HG03442 (cell line): ENCODE measurements around the gene KRCC1.
A peak's percentile ranks its signal among the peaks of the same experiment; 100 is the strongest.

ENCODE experiments used
- ATAC-seq: cut with Tn5 transposase; IDR thresholded peaks from one replicate; pipeline ENCODE4 v1.9.1; 2021; ENCODE audit warnings: mild to moderate bottlenecking, moderate library complexity; ENCODE audit not compliant: unreplicated experiment

Gene KRCC1

DNA sequence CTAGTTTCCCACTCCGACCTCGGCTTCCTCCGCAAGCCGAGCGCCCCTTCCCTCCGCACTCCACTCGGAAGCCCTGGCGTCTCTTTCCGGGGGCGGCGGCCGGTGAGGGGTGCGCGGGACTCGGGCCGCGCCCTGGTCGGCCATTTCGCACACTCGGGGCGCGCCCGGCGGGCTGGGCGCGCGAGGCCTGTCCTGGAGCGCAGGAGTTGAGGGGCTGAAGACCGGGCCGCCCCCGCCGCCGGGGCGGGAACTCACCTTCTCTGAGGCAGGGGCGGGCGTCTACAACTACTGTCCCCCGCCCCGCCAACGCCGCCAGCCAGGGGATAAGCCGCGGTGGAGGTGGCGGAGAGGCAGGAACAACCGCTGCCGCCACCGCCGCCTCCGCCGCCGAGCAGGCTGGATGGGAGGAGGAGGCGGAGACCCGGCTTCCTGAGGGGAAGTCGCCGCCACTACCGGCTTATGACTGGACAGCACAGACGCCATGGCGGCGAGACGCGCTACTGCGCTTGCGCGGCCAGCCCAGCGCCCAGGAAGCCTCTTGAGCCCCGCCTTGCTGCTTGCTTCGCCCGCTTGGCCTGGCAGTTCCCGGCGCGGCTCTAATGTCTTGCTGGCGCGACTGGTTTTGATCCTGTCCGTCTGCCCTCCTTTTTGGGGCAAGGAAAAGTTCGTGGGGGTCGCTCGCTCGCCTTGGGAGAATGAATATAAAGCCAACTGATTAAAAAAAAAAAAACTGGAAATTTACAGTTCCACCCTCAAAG lies at the start of gene KRCC1:
Gene KRCC1, minus strand, starts transcription at position 413 of the 758 bp plus-strand sequence. CDS start 27,220 bp downstream, outside the sequence.
- ATAC-seq: peak; percentile 92

DNA sequence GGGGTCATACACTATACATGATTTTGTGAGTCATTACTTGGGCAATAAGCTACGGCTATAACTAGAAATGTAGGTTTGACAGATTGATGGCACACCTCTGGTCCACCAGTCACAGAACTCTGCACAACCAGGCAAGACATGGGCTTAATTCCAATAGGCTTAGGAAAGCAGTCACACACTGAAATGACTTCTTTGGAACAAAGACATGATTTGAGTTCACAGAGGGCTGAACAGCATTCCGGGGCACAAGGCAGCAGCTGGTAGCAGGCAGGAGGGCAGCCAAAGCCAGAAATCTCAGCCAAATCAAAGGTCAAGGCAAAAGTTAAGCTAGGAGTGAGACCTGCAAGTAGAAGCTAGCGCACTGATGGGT lies 44.9 kb upstream of the KRCC1 start:
- ATAC-seq: no peak

- ATAC-seq: no peak
These were observed 44.4 kb upstream of the KRCC1 start for GRCh38 chr2:88099798-88100488.

GRCh38 chr2:88098558-88098900 lies 42.9 kb upstream of the KRCC1 start:
- ATAC-seq: no peak

- no peak for ATAC-seq
These were observed 42.4 kb upstream of the KRCC1 start for GRCh38 chr2:88097891-88098557.

DNA sequence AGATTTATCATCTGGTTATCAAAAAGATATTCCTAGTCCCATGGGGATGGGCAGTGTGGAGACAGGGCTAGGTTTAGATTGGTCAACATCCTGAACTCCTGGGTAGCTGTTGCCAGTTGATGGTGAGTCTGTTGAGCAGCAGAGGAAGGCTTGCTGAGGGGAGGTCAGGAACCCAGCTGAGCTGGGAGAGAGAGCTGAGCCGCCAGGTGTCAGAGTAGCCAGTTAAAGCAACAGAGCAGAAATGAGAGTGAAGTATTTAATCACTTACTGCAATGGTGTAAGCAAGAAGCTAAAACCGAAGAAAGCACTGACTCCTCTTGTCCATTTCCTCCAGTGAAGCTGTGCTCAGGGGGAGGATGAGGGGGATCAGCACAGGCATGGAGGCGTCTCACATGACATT lies 41.6 kb upstream of the KRCC1 start:
- ATAC-seq: no peak

DNA sequence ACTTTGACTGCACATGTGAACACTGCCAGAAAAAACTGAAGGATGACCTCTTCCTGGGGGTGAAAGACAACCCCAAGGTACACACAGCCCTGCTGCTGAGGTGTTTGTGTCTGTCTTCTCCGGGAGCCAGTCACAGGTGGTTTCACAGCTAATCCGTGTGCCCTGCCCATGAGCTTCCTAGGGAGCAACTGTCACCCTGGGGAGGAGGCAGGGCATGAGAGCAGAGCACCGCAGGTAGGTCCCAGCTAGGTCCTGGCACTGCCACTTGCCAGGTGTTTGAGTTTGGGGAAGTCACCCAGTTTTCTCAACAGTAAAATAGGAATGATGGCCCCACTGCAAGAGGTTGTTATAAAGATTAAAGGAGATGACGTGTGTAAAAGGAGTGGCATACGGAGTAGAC lies 41.1 kb upstream of the KRCC1 start:
- no peak for ATAC-seq

GRCh38 chr2:88095022-88095421 lies 39.4 kb upstream of the KRCC1 start:
- ATAC-seq: no peak

- no peak for ATAC-seq
These were observed 37.2 kb upstream of the KRCC1 start for GRCh38 chr2:88092773-88093172.

DNA sequence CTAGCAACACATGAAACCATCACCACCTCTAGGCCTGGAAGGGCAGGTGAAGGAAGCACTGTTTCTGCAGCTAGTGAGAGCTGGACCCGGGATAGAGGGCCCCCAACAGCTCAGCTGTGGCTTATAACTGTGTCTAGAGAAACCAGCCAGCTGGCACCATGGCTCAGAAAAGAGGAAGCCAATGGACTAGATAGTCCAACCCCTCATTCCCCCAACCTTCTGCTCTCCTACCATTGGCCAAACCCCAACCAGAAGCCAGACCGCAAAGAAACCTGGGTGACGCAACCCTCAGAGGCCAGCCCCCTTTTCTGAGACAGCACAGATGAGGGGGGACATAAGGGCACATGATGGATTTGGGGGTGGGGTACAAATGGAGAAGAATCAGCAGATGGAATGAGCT lies 36.4 kb upstream of the KRCC1 start:
- no peak for ATAC-seq

GRCh38 chr2:88090446-88091283 lies 35.1 kb upstream of the KRCC1 start:
- ATAC-seq: no peak

GRCh38 chr2:88088999-88089398 lies 33.4 kb upstream of the KRCC1 start:
- ATAC-seq: no peak

DNA sequence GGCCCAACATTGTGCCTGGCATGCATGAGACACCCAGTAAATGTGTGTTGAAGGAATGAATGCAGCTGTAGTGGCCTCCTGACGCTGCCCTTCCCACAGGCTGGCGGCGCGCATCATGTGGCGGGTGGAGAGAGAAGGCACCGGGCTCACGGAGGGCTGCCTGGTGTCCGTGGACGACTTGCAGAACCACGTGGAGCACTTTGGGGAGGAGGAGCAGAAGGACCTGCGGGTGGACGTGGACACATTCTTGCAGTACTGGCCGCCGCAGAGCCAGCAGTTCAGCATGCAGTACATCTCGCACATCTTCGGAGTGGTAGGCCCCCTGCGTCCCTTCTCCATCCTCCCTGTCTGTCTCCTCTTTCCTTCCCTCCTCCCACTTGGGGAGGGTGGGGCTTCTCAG lies 32.2 kb upstream of the KRCC1 start:
- ATAC-seq: no peak

GRCh38 chr2:88087073-88087472 lies 31.5 kb upstream of the KRCC1 start:
- no peak for ATAC-seq

DNA sequence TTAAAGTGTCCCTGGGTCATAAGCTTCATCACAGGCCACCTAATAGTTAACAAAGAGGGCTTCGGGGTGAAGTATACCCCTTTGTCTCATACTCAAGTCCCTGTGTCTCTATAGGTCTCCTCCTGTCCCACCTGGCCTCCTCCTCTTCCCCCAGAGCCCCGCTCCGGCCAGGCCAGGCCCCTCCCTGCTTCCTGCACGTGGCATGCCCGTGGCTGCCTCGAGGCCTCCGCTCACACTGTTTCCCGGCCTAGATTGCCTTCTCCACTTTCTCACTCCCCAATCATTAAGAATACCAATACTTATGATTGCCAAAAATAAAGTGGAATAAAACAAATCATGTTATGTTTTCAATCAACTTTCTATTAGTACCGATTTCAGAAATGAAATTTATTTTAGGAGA lies 30.8 kb upstream of the KRCC1 start:
- no peak for ATAC-seq

- no peak for ATAC-seq
These were observed 30.0 kb upstream of the KRCC1 start for GRCh38 chr2:88085602-88086001.

GRCh38 chr2:88085099-88085498 lies 29.5 kb upstream of the KRCC1 start:
- ATAC-seq: no peak

- no peak for ATAC-seq
These were observed 27.2 kb upstream of the KRCC1 start for GRCh38 chr2:88082781-88083180.

- ATAC-seq: no peak
These were observed 26.5 kb upstream of the KRCC1 start for GRCh38 chr2:88081924-88082608.

DNA sequence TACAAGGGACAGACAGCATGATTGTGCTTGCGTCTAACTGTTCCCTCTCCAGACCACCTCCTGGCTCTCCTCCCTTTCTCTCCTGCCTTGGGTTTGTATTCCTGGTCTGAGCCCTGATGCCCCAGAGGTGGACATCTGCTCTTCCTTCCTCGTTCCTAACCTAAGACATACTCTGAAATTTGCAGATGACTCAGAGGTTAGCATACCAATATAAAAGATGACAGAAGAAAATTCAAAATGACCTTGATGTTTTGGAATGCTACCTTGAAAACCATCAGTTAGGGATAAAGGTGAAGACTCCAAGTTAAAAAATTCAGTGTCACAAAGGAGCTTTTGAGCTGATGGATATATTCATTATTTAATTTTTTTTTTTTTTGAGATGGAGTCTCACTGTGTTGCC lies 25.0 kb upstream of the KRCC1 start:
- ATAC-seq: no peak
